Cardiac muscle cell (in vitro differentiated cells and primary cell): Measurements from ENCODE around the gene OPN3. TPM values are rescaled to one million over a fixed set of nuclear protein-coding genes. Genes with fewer than 3 reads are reported as not detected.

Experiments
- DNase-seq, 2 donors: peaks; one replicate each; pipeline versions ENCODE4 v3.0.0 to v3.0.0-alpha.2; 2010 to 2017; ENCODE audit warnings: low read depth in 1 of 2, low spot score in 1 of 2
- H3K27ac ChIP-seq: fragments of 200-600 bp; sonication (generic); 2 replicates; pipeline ENCODE4 v1.5.1; 2016
- H3K27me3 ChIP-seq: fragments of 200-600 bp; sonication (generic); 2 replicates; pipeline ENCODE4 v1.6.0; 2016; ENCODE audit warnings: control low read depth
- H3K36me3 ChIP-seq: fragments of 200-600 bp; sonication (generic); 2 replicates; pipeline ENCODE4 v1.5.1; 2016; ENCODE audit warnings: control low read depth
- H3K4me1 ChIP-seq: fragments of 200-600 bp; sonication (generic); 2 replicates; pipeline ENCODE4 v1.8.1; 2017; ENCODE audit warnings: low read depth, mild to moderate bottlenecking, mixed run types
- H3K4me3 ChIP-seq: fragments of 200-600 bp; sonication (generic); 2 replicates; pipeline ENCODE4 v1.5.1; 2016; ENCODE audit warnings: mild to moderate bottlenecking
- H3K9me3 ChIP-seq: fragments of 200-600 bp; sonication (generic); 2 replicates; pipeline ENCODE4 v1.5.1; 2017; ENCODE audit warnings: low read depth, mild to moderate bottlenecking, control low read depth
- CTCF ChIP-seq: IDR thresholded peaks from 2 replicates; pipeline ENCODE4 v1.5.1; 2012; ENCODE audit warnings: low read depth, mild to moderate bottlenecking, low read length
- polyA plus RNA-seq: library from polyadenylated mRNA; unstranded; fragments of >200 nt; fragmentation: Nextera tagmentation; extraction: Ambion mirVana; gene quantifications from 2 replicates; pipeline ENCODE4 v1.2.1, GENCODE V29; 2016
- total RNA-seq: library from RNA; depleted of rRNA; stranded (reverse); fragments of >200 nt; gene quantifications from 2 replicates; pipeline ENCODE4 v1.2.3, GENCODE V29; 2016

OPN3 gene
- total and polyA plus RNA-seq, 2 experiments from 2014 or later = 17.5 to 19.7 TPM

- Histone ChIP-seq H3K27ac (no peak overlapping the region), H3K4me1 (peaks cover 10% of the 10 kb centered on the region), H3K9me3 (no peaks in the 10 kb centered on the region), H3K36me3 (no peaks in the 10 kb centered on the region), H3K27me3 (no peaks in the 10 kb centered on the region), H3K4me3 (peak overlapping the region; percentile 91)
- no peak for TF ChIP-seq CTCF
- DNase-seq = no peak
Measured at GRCh38 chr1:241638099-241638682, 2.0 kb downstream of the OPN3 start.

GRCh38 chr1:241637604-241638003 lies 2.6 kb downstream of the OPN3 start:
- H3K4me3 ChIP-seq = no peak overlapping the region
- no peak for TF ChIP-seq CTCF
- H3K27me3 ChIP-seq = no peaks in the 10 kb centered on the region

DNA sequence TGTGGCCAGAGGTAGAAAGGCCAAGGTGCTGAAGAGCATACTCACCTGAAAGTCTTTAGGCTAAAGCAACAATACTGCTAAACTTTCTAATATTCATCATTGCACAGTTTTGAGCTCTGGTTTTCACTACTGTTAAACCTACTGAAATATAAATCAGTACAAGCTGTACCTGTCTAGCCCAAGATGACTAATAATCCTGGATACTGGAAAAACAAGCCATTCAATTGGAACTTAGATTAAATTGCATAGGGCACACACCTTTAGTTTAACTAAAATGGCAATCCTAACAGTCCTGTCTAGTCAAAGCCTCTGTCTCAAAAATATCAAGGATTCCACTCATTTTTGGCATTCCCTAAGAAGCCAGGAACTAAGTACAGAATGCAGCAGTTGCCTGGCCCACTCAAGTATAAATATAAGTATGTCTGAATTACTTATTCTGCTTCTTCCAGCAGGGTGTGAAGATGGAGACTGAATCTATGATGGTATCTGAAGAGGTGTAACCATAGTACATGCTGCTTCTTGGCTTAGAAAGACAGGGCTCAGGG lies 3.1 kb downstream of the OPN3 start:
- H3K4me3 ChIP-seq = no peak overlapping the region
- no peaks in the 10 kb centered on the region for H3K27me3 ChIP-seq
- H3K36me3 ChIP-seq = no peaks in the 10 kb centered on the region
- no peaks in the 10 kb centered on the region for H3K9me3 ChIP-seq
- no peak overlapping the region for H3K27ac ChIP-seq
- TF ChIP-seq CTCF = no peak
- peak in 1 of 2 donors; percentile 31 for DNase-seq
- peaks cover 14% of the 10 kb centered on the region for H3K4me1 ChIP-seq

More at GRCh38 chr1:241637604-241638003, 2.6 kb downstream of the OPN3 start:
- no peaks in the 10 kb centered on the region for H3K9me3 ChIP-seq
- no peaks in the 10 kb centered on the region for H3K36me3 ChIP-seq
- peaks cover 14% of the 10 kb centered on the region for H3K4me1 ChIP-seq
- no peak for DNase-seq
- H3K27ac ChIP-seq = no peak overlapping the region

DNA sequence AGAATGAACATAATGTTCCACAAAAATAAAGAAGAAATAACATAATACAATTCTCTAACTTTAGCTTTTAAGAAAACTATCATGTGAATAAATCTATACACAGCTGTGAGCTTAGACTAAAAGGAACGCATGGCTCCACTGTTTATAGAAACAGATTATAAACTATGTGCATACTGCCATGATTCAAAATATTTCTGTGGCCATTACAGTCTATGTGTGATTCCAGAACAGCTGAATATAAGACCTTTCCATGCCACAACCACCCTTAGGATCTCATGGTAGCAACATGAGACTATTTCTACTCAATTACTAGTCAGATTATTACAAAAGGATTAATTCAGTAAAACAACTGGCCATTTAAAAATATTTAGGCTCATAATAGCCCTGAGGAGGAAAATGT lies 3.9 kb downstream of the OPN3 start:
- H3K9me3 ChIP-seq = no peaks in the 10 kb centered on the region
- no peak for DNase-seq
- no peak overlapping the region for H3K27ac ChIP-seq
- no peaks in the 10 kb centered on the region for H3K36me3 ChIP-seq
- H3K27me3 ChIP-seq = no peaks in the 10 kb centered on the region
- no peak for TF ChIP-seq CTCF
- no peak overlapping the region for H3K4me3 ChIP-seq
- H3K4me1 ChIP-seq = peaks cover 14% of the 10 kb centered on the region

- no peak for DNase-seq
- Histone ChIP-seq H3K27ac (no peak overlapping the region), H3K4me3 (no peak overlapping the region), H3K36me3 (no peaks in the 10 kb centered on the region), H3K4me1 (peaks cover 14% of the 10 kb centered on the region), H3K27me3 (no peaks in the 10 kb centered on the region), H3K9me3 (no peaks in the 10 kb centered on the region)
- TF ChIP-seq CTCF = no peak
Measured at GRCh38 chr1:241635556-241636152, 4.5 kb downstream of the OPN3 start.
